ENCODE measurements around the gene SLC23A3. TPM values are rescaled to one million over a fixed set of nuclear protein-coding genes. Genes with fewer than 3 reads are reported as not detected.

Gene SLC23A3
- total and polyA plus RNA-seq, 12 donors: 0.28 to 2.1 (median 0.47) TPM

DNA sequence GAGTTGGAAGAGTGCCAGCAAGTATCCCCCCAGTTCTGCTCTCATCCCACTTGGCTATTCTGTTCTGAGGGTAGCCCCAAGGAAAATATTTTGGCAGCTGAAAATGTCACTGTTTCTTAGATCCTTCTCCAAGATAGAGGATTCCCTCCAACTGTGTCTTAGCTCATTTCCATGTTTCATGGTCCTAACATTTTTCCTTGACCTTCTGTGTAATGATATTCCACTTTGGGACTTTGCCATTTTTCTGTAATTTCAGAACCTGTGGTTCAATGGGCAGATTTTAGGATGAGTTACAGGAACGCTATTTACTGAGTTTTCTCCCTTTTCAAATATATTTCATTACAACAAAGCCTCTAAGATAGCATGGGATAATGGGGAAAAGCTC lies 44.0 kb downstream of the SLC23A3 start:
- H3K4me1 ChIP-seq: peaks cover 0 to 51% (median 10%) of the 10 kb centered on the region in 9 donors
- WGBS, 2 donors: 97% methylated on average over 1 of the region's 1 CpG
- H3K27me3 ChIP-seq: no peaks in the 10 kb centered on the region
- intact Hi-C loops (cut with DNase I): no loop called here
- ATAC-seq (no peak), DNase-seq (no peak)
- no peak overlapping the region for H3K27ac ChIP-seq
- H3K9me3 ChIP-seq: no peaks in the 10 kb centered on the region
- no peak overlapping the region for H3K4me3 ChIP-seq
- TF ChIP-seq, protein P1, sequence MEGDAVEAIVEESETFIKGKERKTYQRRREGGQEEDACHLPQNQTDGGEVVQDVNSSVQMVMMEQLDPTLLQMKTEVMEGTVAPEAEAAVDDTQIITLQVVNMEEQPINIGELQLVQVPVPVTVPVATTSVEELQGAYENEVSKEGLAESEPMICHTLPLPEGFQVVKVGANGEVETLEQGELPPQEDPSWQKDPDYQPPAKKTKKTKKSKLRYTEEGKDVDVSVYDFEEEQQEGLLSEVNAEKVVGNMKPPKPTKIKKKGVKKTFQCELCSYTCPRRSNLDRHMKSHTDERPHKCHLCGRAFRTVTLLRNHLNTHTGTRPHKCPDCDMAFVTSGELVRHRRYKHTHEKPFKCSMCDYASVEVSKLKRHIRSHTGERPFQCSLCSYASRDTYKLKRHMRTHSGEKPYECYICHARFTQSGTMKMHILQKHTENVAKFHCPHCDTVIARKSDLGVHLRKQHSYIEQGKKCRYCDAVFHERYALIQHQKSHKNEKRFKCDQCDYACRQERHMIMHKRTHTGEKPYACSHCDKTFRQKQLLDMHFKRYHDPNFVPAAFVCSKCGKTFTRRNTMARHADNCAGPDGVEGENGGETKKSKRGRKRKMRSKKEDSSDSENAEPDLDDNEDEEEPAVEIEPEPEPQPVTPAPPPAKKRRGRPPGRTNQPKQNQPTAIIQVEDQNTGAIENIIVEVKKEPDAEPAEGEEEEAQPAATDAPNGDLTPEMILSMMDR (IDR thresholded peaks at IDR 0.05): no peak
- H3K36me3 ChIP-seq: peaks cover 0 to 4% (median 0%) of the 10 kb centered on the region in 9 donors

DNA sequence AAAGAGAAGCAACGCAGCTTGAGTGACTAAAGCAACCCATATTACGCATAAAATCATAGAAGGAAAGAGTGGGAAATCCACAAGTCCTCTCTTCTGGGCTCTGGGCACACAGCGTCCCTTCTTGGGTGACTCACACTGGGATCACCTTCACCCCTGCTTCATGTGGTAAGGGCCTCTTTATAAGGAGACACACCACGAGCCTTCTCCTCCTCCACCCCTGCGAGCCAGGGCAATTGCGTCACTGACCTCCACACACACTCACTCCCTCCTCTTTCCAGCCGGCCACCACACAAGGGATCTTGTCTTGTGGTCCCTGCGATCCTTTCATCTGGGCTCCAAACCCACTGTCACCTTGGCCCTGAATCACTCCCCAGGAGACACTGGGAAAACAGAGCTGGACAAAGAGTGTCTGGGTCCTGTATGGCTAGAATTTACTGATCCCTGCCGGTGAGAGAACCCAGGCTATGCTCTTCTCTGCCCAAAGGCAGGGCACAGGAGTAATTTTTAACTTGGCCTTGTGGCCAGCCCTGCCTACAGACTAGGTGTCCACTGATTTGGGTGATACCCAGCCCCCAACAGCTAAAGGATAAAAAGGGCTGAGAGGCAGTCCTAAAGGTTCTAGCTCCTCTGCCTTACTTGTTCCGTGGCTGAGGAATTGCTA lies 44.5 kb downstream of the SLC23A3 start:
- H3K4me1 ChIP-seq: peaks cover 0 to 51% (median 10%) of the 10 kb centered on the region in 9 donors
- H3K27ac ChIP-seq: no peak overlapping the region
- ATAC-seq: peak in 7 of 8 donors; percentile 22 to 72 (median 51)
- H3K36me3 ChIP-seq: peaks cover 0 to under 1% (median 0%) of the 10 kb centered on the region in 9 donors
- no peak overlapping the region for H3K4me3 ChIP-seq
- DNase-seq: peak in 1 of 2 donors; percentile 34
- no peaks in the 10 kb centered on the region for H3K27me3 ChIP-seq
- intact Hi-C loops (cut with DNase I): no loop called here
- TF ChIP-seq, protein P1 (IDR thresholded peaks at IDR 0.05): no peak
- H3K9me3 ChIP-seq: no peaks in the 10 kb centered on the region
- 80 to 85% methylated on average over 10 of the region's 10 CpGs for WGBS, 2 donors

DNA sequence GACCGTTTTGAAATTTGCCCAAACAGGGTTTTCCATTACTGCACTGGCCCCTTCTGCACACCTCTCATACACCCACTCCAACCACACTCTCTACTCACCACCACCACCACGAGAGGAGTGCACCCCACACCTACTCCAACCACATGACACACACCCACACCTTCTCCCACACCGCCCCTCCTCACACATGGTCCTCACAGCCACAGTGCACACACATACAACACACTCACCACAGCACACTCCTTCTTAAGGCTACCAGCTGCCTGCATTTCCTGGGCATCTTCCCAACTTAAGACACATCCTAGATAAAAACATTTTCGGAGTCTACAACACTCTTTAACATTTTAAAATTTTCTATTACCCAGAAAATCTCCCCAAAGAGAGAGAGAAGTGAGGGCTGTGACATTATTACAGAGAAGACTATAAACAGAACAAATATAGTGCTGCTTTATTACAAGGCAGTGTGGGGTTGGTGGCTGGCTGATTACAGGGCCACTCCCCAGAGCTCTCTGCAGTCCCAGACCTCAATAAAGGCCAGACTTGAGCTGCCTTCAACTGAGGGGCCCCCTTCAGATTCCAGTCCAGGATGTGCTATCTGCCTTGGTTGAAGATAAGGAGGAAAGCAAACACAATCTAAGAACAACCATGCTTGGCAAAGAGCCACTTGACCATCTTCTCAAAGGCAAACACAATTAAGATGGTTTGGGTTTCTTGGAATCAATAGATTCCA lies 45.3 kb downstream of the SLC23A3 start:
- H3K36me3 ChIP-seq: no peaks in the 10 kb centered on the region
- TF ChIP-seq, protein P1 (IDR thresholded peaks at IDR 0.05): no peak
- H3K4me1 ChIP-seq: peaks cover 0 to 51% (median 10%) of the 10 kb centered on the region in 9 donors
- no peaks in the 10 kb centered on the region for H3K27me3 ChIP-seq
- no peak overlapping the region for H3K27ac ChIP-seq
- intact Hi-C loops (cut with DNase I): no loop called here
- H3K9me3 ChIP-seq: no peaks in the 10 kb centered on the region
- 69 to 72% methylated on average over 4 of the region's 4 CpGs for WGBS, 2 donors
- H3K4me3 ChIP-seq: no peak overlapping the region
- no peak for ATAC-seq
- no peak for DNase-seq

DNA sequence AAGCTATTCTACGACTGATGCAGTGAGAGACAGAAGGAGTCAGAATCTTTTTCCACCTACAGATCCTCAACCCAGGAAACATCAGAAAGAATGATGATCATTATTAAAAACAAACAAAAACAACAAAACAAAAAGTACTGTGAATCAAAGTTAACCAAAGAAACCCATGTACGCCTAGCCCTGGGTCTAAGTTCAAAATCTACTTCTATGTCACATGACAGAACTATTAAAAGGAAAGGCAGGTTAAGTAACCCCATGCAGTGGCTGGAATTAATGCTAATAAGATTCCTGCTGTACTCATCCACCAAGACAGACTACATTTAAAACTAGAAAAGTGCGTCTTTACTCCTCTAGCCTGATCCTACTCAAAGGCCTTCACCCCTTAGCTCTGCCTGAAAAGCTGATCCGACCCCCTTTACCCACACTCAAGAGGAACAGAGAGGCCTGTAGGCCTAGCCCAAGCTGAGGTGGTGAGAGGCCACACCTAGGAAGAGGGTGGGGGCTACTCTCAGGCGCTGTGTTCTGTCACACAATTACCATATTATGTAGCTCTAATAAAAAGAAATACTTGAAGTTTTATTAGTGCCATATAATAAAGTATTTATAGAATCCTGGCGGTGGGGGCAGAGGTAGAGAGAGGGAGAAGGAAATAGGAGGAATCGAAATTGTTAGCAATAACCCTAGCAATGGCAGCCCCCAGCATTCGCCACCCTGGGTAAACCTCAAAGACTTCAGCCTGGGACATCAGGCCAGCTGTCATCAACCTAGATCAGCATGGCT lies 46.3 kb downstream of the SLC23A3 start:
- intact Hi-C loops (cut with DNase I): no loop called here
- H3K27ac ChIP-seq: no peak overlapping the region

More for the DNA sequence above, 46.3 kb downstream of the SLC23A3 start:
- TF ChIP-seq, protein P1 (IDR thresholded peaks at IDR 0.05): no peak
- Histone ChIP-seq H3K4me3 (no peak overlapping the region), H3K9me3 (no peaks in the 10 kb centered on the region), H3K27me3 (no peaks in the 10 kb centered on the region), H3K4me1 (peaks cover 0 to 54% (median 14%) of the 10 kb centered on the region in 9 donors), H3K36me3 (no peaks in the 10 kb centered on the region)
- no peak for DNase-seq
- whole genome bisulfite sequencing, 2 donors: 92 to 94% methylated on average over 8 of the region's 8 CpGs
- no peak for ATAC-seq
